Neural cell (in vitro differentiated cells): Measurements from ENCODE around the gene CDON. TPM values are rescaled to one million over a fixed set of nuclear protein-coding genes. Genes with fewer than 3 reads are reported as not detected.

Experiments used
- H2AFZ ChIP-seq: fragments of 200-600, 300-800 bp; sonication (generic), shearing (Covaris generic); 2 replicates; pipeline ENCODE4 v1.6.0; 2014; ENCODE audit warnings: low read depth, mild to moderate bottlenecking, antibody characterized with exemption, low read length, moderate library complexity
- H3F3A ChIP-seq: fragments of 200-600 bp; shearing (Covaris generic); 2 replicates; pipeline ENCODE4 v1.6.1; 2016; ENCODE audit warnings: mild to moderate bottlenecking, moderate library complexity, mixed read lengths, antibody characterized with exemption, low read length; ENCODE audit not compliant: insufficient read depth, poor library complexity, severe bottlenecking
- H3K27ac ChIP-seq: fragments of 200-600, 300-800 bp; sonication (generic), shearing (Covaris generic); 2 replicates; pipeline ENCODE4 v1.5.1; 2014; ENCODE audit warnings: mild to moderate bottlenecking, low read length, moderate library complexity
- H3K27me3 ChIP-seq: fragments of 300-800, 200-600 bp; sonication (generic), shearing (Covaris generic); 2 replicates; pipeline ENCODE4 v1.6.0; 2014; ENCODE audit warnings: mild to moderate bottlenecking, low read depth, low read length, moderate library complexity; ENCODE audit not compliant: insufficient read depth
- H3K36me3 ChIP-seq: fragments of 300-800, 200-600 bp; sonication (generic), shearing (Covaris generic); 2 replicates; pipeline ENCODE4 v1.5.1; 2014; ENCODE audit warnings: mild to moderate bottlenecking, antibody characterized with exemption, low read length, moderate library complexity; ENCODE audit not compliant: insufficient read depth
- H3K4me2 ChIP-seq: fragments of 300-800, 200-600 bp; sonication (generic), shearing (Covaris generic); 2 replicates; pipeline ENCODE4 v1.6.0; 2014; ENCODE audit warnings: mild to moderate bottlenecking, low read length
- H3K4me3 ChIP-seq: fragments of 300-800, 200-600 bp; sonication (generic), shearing (Covaris generic); 2 replicates; pipeline ENCODE4 v1.5.1; 2014; ENCODE audit warnings: mild to moderate bottlenecking, low read length, moderate library complexity
- H3K79me2 ChIP-seq: fragments of 200-600 bp; shearing (Covaris generic); replicated peaks from 2 replicates; pipeline ENCODE4 v1.6.0; 2014; ENCODE audit warnings: mild to moderate bottlenecking, low read length, moderate library complexity; ENCODE audit not compliant: insufficient read depth
- H3K9ac ChIP-seq: fragments of 300-800, 200-600 bp; sonication (generic), shearing (Covaris generic); 2 replicates; pipeline ENCODE4 v1.6.1; 2016; ENCODE audit warnings: mild to moderate bottlenecking, low read length, mixed read lengths
- H3K9me2 ChIP-seq: fragments of 200-600 bp; shearing (Covaris generic); 2 replicates; pipeline ENCODE4 v1.6.1; 2016; ENCODE audit warnings: mild to moderate bottlenecking, low read length, mixed read lengths; ENCODE audit not compliant: insufficient read depth
- H3K9me3 ChIP-seq: fragments of 200-600, 300-800 bp; sonication (generic), shearing (Covaris generic); 2 replicates; pipeline ENCODE4 v1.6.1; 2016; ENCODE audit warnings: mild to moderate bottlenecking, mixed run types, low read length, moderate library complexity, mixed read lengths
- H4K20me1 ChIP-seq: fragments of 200-600 bp; shearing (Covaris generic); 2 replicates; pipeline ENCODE4 v1.6.1; 2016; ENCODE audit warnings: mild to moderate bottlenecking, mixed run types; ENCODE audit not compliant: insufficient read depth
- CTCF ChIP-seq: fragments of 450-650 bp; IDR thresholded peaks from 2 replicates; pipeline ENCODE4 v1.5.1; 2014; ENCODE audit warnings: antibody characterized with exemption, mild to moderate bottlenecking, moderate library complexity; ENCODE audit not compliant: poor library complexity, severe bottlenecking
- EP300 ChIP-seq: fragments of 450-650 bp; conservative IDR thresholded peaks from 2 replicates; pipeline ENCODE4 v1.6.1; 2014; ENCODE audit warnings: antibody characterized with exemption, mild to moderate bottlenecking, moderate library complexity; ENCODE audit not compliant: poor library complexity, severe bottlenecking
- EZH2 ChIP-seq: fragments of 200-600, 300-800 bp; shearing (Covaris generic), sonication (generic); IDR thresholded peaks from 2 replicates; pipeline ENCODE4 v1.6.1; 2014; ENCODE audit warnings: antibody characterized with exemption, low read length, borderline replicate concordance, mild to moderate bottlenecking; ENCODE audit not compliant: insufficient read depth, poor library complexity, severe bottlenecking
- MXI1 ChIP-seq: fragments of 450-650 bp; conservative IDR thresholded peaks from 2 replicates; pipeline ENCODE4 v1.6.1; 2014; ENCODE audit warnings: antibody characterized with exemption, mild to moderate bottlenecking; ENCODE audit not compliant: poor library complexity, severe bottlenecking
- POLR2AphosphoS5 ChIP-seq: IDR thresholded peaks from 2 replicates; pipeline ENCODE4 v1.6.1; 2012
- RAD21 ChIP-seq: fragments of 450-650 bp; conservative IDR thresholded peaks from 2 replicates; pipeline ENCODE4 v1.6.1; 2014; ENCODE audit warnings: antibody characterized with exemption, mild to moderate bottlenecking, moderate library complexity
- REST ChIP-seq: IDR thresholded peaks from 2 replicates; pipeline ENCODE4 v1.6.1; 2012; ENCODE audit warnings: borderline replicate concordance
- SMC3 ChIP-seq: fragments of 450-650 bp; conservative IDR thresholded peaks from 2 replicates; pipeline ENCODE4 v1.6.1; 2014; ENCODE audit warnings: antibody characterized with exemption, mild to moderate bottlenecking, moderate library complexity; ENCODE audit not compliant: poor library complexity
- TAF1 ChIP-seq: IDR thresholded peaks from 2 replicates; pipeline ENCODE4 v1.6.1; 2012; ENCODE audit warnings: low read depth
- polyA plus RNA-seq: library from polyadenylated mRNA; depleted of rRNA; stranded (reverse); fragments of >200 nt; gene quantifications from 2 replicates; pipeline ENCODE4 v1.2.3, GENCODE V29; 2014

Gene CDON
- polyA plus RNA-seq, 1 donor from 2014 or later = 44.1 TPM

- Histone ChIP-seq H3K9me3 (no peaks in the 10 kb centered on the region), H3K9ac (no peak overlapping the region), H3K4me3 (no peak overlapping the region), H3K4me2 (no peak overlapping the region), H2AFZ (no peak overlapping the region), H3K9me2 (no peaks in the 10 kb centered on the region), H3K79me2 (no peaks in the 10 kb centered on the region), H3F3A (no peaks in the 10 kb centered on the region), H4K20me1 (no peaks in the 10 kb centered on the region), H3K27me3 (no peaks in the 10 kb centered on the region), H3K36me3 (peaks cover 4% of the 10 kb centered on the region), H3K27ac (no peak overlapping the region)
- no peak for TF ChIP-seq SMC3
- TF ChIP-seq TAF1 = no peak
- no peak for TF ChIP-seq REST
- no peak for TF ChIP-seq CTCF
- TF ChIP-seq POLR2AphosphoS5 = no peak
- TF ChIP-seq EZH2 = no peak
- no peak for TF ChIP-seq RAD21
- TF ChIP-seq EP300 = no peak
- TF ChIP-seq MXI1 = no peak
Measured at GRCh38 chr11:125952973-125953372, 109.7 kb downstream of the CDON start.

DNA sequence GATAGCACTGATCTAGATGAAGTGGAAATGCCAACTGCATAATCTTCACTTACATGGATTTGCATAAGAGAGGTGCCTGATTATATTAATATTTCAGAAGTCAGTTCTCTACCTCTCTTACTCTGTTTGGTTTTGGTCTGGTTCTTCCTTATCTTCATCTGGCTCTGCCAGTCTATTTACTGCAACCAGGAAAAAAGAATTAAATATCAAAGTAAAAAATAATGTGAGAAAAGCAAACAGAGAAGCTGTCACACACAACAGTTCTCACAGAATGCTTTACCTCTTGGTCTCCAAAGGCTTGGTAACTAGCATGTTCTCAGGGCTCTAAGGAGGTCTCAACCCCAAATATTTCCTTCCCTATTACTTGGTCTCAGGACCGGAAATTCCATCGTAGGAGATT is 110.1 kb downstream of the CDON start:
- Histone ChIP-seq H3K9me3 (no peaks in the 10 kb centered on the region), H2AFZ (no peak overlapping the region), H3K4me3 (no peak overlapping the region), H3K4me2 (no peak overlapping the region), H3F3A (no peaks in the 10 kb centered on the region), H4K20me1 (no peaks in the 10 kb centered on the region), H3K9me2 (no peaks in the 10 kb centered on the region), H3K9ac (no peak overlapping the region), H3K79me2 (no peaks in the 10 kb centered on the region), H3K27me3 (no peaks in the 10 kb centered on the region), H3K27ac (no peak overlapping the region), H3K36me3 (peaks cover 4% of the 10 kb centered on the region)
- TF ChIP-seq POLR2AphosphoS5 = no peak
- TF ChIP-seq CTCF = no peak
- no peak for TF ChIP-seq RAD21
- no peak for TF ChIP-seq MXI1
- TF ChIP-seq TAF1 = no peak
- no peak for TF ChIP-seq REST
- TF ChIP-seq EZH2 = no peak
- no peak for TF ChIP-seq SMC3
- TF ChIP-seq EP300 = no peak
